Loucy (cell line): ENCODE results near the gene ESAM.

Experiments used
- H2AFZ ChIP-seq: fragments of 200-600 bp; sonication (generic); 2 replicates; pipeline ENCODE4 v1.6.0; 2016; ENCODE audit warnings: antibody characterized with exemption, mild to moderate bottlenecking, low read length, moderate library complexity
- H3F3A ChIP-seq: fragments of 200-600 bp; 2 replicates; pipeline ENCODE4 v1.6.0; 2016; ENCODE audit warnings: antibody characterized with exemption, low read depth, mild to moderate bottlenecking
- H3K27me3 ChIP-seq: fragments of 200-600 bp; sonication (generic); 2 replicates; pipeline ENCODE4 v1.6.1; 2014; ENCODE audit warnings: low read length, mild to moderate bottlenecking; ENCODE audit not compliant: insufficient read depth, poor library complexity, severe bottlenecking
- H3K36me3 ChIP-seq: fragments of 200-600 bp; sonication (generic); 2 replicates; pipeline ENCODE4 v1.6.1; 2016; ENCODE audit warnings: low read length; ENCODE audit not compliant: insufficient read depth
- H3K4me1 ChIP-seq: fragments of 200-600 bp; sonication (generic); 2 replicates; pipeline ENCODE4 v1.5.1; 2014; ENCODE audit warnings: low read length, mild to moderate bottlenecking; ENCODE audit not compliant: insufficient read depth, poor library complexity, severe bottlenecking
- H3K4me2 ChIP-seq: fragments of 200-600 bp; sonication (generic); 2 replicates; pipeline ENCODE4 v1.6.0; 2014; ENCODE audit warnings: antibody characterized with exemption, low read length, low read depth, mild to moderate bottlenecking; ENCODE audit not compliant: poor library complexity, severe bottlenecking
- H3K4me3 ChIP-seq: fragments of 200-600 bp; sonication (generic); 2 replicates; pipeline ENCODE4 v1.5.1; 2014; ENCODE audit warnings: low read length, mild to moderate bottlenecking, mixed read lengths; ENCODE audit not compliant: poor library complexity, severe bottlenecking
- H3K79me2 ChIP-seq: fragments of 200-600 bp; sonication (generic); 2 replicates; pipeline ENCODE4 v1.6.1; 2014; ENCODE audit warnings: low read length; ENCODE audit not compliant: insufficient read depth
- H3K9ac ChIP-seq: fragments of 200-600 bp; sonication (generic); 2 replicates; pipeline ENCODE4 v1.6.0; 2014; ENCODE audit warnings: mild to moderate bottlenecking, low read depth, low read length, moderate library complexity; ENCODE audit not compliant: poor library complexity, severe bottlenecking
- H3K9me2 ChIP-seq: fragments of 200-600 bp; sonication (generic); replicated peaks from 2 replicates; pipeline ENCODE4 v1.6.1; 2016; ENCODE audit warnings: low read depth, low read length, mixed read lengths
- H3K9me3 ChIP-seq: fragments of 200-600 bp; sonication (generic); 2 replicates; pipeline ENCODE4 v1.6.1; 2014; ENCODE audit warnings: mild to moderate bottlenecking, antibody characterized with exemption, low read length, low read depth; ENCODE audit not compliant: insufficient read depth
- H4K20me1 ChIP-seq: fragments of 200-600 bp; sonication (generic); 2 replicates; pipeline ENCODE4 v1.6.0; 2014; ENCODE audit warnings: antibody characterized with exemption, low read length, mild to moderate bottlenecking; ENCODE audit not compliant: insufficient read depth, poor library complexity, severe bottlenecking
- CTCF ChIP-seq: fragments of 200-600 bp; sonication (generic); conservative IDR thresholded peaks from 2 replicates; pipeline ENCODE4 v1.5.1; 2014; ENCODE audit warnings: mild to moderate bottlenecking, antibody characterized with exemption, low read length
- EZH2phosphoT487 ChIP-seq: fragments of 200-600 bp; IDR thresholded peaks from 2 replicates; pipeline ENCODE4 v1.6.1; 2018; ENCODE audit warnings: antibody characterized with exemption, mild to moderate bottlenecking, moderate library complexity, borderline replicate concordance

ESAM gene

GRCh38 chr11:124762105-124762623, at the start of gene ESAM:
ESAM (minus strand) TSS chr11:124762290; CDS start chr11:124762154, 136 bp downstream.
- no peaks in the 10 kb centered on the region for H3K27me3 ChIP-seq
- no peak within 1 kb of the TSS for H3K4me3 ChIP-seq
- TF ChIP-seq EZH2phosphoT487 (no peak), CTCF (no peak)
- H2AFZ ChIP-seq: no peak within 1 kb of the TSS
- no peak within 1 kb of the TSS for H3K4me2 ChIP-seq
- peaks cover 7% of the 10 kb centered on the region; the same call in 1 of the 2 replicates for H3K36me3 ChIP-seq
- H4K20me1 ChIP-seq: no peaks in the 10 kb centered on the region
- H3K9me2 ChIP-seq: no peaks in the 10 kb centered on the region
- no peaks in the 10 kb centered on the region for H3K79me2 ChIP-seq
- no peaks in the 10 kb centered on the region for H3K9me3 ChIP-seq
- H3F3A ChIP-seq: no peaks in the 10 kb centered on the region
- no peaks in the 10 kb centered on the region for H3K4me1 ChIP-seq
- no peak within 1 kb of the TSS for H3K9ac ChIP-seq

- TF ChIP-seq EZH2phosphoT487: no peak
- no peak for TF ChIP-seq CTCF
- H3K4me2 ChIP-seq: no peak overlapping the region
- H3K36me3 ChIP-seq: no peaks in the 10 kb centered on the region
- no peak overlapping the region for H3K9ac ChIP-seq
- H3K27me3 ChIP-seq: no peaks in the 10 kb centered on the region
- H3F3A ChIP-seq: no peaks in the 10 kb centered on the region
- no peaks in the 10 kb centered on the region for H3K79me2 ChIP-seq
- H3K9me3 ChIP-seq: no peaks in the 10 kb centered on the region
- H2AFZ ChIP-seq: no peak overlapping the region
- H3K4me3 ChIP-seq: no peak overlapping the region
- no peaks in the 10 kb centered on the region for H3K9me2 ChIP-seq
- no peaks in the 10 kb centered on the region for H4K20me1 ChIP-seq
- H3K4me1 ChIP-seq: no peaks in the 10 kb centered on the region
Observed at GRCh38 chr11:124811399-124812125, 49.5 kb upstream of the ESAM start.

DNA sequence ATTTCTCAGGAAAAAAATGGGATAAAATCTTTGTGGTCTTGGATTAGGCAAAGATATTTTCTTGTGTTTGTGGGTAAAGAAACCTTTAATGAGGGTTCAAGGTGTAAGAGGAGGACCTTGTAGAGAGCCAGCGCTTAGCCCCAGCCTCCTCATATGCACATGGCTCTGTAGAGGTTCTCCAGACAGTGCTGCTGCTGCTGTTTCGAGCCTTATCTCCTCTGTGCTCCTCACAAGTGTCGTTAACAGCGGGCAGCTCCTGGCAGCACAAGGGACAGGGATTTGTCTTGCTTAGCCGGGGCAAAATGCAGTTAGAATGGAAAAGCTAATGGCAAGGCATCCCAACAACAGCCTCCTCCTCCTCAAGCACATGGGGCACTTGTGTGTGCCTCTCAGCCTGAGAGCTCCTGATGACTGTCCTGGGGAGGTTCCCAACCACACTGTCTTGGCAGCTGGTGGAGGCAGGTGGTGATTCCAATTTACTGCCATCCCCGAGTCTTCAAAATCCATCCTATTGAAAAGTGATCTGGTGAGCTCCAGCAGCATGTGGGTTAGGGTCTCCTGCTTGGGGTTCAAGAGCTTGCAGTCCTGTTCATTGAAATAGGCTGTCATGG, 45.7 kb upstream of the ESAM start:
- Histone ChIP-seq H4K20me1 (no peaks in the 10 kb centered on the region), H3K9me2 (no peaks in the 10 kb centered on the region), H3F3A (no peaks in the 10 kb centered on the region), H3K27me3 (peaks cover 13% of the 10 kb centered on the region), H3K4me3 (no peak overlapping the region), H3K9ac (no peak overlapping the region), H3K79me2 (no peaks in the 10 kb centered on the region), H3K4me1 (no peaks in the 10 kb centered on the region), H2AFZ (no peak overlapping the region), H3K9me3 (no peaks in the 10 kb centered on the region), H3K36me3 (no peaks in the 10 kb centered on the region), H3K4me2 (no peak overlapping the region)
- TF ChIP-seq EZH2phosphoT487: no peak
- no peak for TF ChIP-seq CTCF
